ENCODE data around the gene MPRIP. TPM values are rescaled to one million over a fixed set of nuclear protein-coding genes. Genes with fewer than 3 reads are reported as not detected.

The MPRIP gene
- polyA plus RNA-seq, 1 of the 3 experiments (the other 2 are of a cell fraction), result 64.4 TPM

DNA sequence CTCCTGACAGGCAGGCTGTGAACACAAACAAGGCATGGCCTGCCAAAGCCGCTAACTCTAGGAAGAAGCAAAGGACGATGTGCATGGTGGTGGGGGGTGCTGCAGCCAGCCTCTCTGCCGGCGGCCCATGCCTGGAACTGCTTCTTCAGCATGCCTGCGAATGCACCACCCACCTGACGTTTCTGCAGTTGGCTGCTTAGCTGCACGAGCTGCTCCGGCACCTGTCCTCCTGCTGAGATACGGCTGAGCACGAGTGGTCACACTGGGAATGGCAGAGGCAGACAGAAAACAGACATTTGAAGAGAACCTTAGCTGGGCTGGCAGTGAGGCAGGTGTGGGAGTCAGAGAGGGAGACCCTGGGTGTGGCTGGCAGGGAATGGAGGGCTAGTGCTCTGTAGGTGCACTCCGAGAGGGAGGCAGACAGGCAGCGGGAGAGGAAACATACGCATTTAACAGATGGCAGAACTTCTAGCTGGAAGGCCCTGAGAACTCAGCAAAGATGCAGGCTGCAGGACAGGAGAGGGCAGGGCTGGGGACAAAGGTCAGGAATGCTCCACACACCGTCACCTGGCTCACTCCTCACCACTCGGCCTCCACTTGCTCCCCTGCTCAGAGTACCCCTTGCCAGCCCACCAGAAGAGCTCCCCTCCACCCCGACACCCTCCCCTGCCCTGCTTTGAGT lies 189.5 kb downstream of the MPRIP start:
- Histone ChIP-seq H3K9me2 (no peaks in the 10 kb centered on the region), H3K36me3 (replicated peaks in 1 of 2; ENCODE audit: control insufficient read depth in 1 of 2, insufficient read depth in 2 of 2, low read length in 1 of 2) (peaks cover 14 to 33% of the 10 kb centered on the region in 2 experiments), H3K27ac (ENCODE audit: low read depth in 2 of 2, low read length in 1 of 2) (no peak overlapping the region), H3K79me2 (ENCODE audit: insufficient read depth) (peaks cover 45% of the 10 kb centered on the region), H3K9me3 (no peaks in the 10 kb centered on the region), H3F3A (replicated peaks; ENCODE audit: insufficient read depth) (no peaks in the 10 kb centered on the region), H3K9ac (no peak overlapping the region), H2AFZ (ENCODE audit: low read depth) (no peak overlapping the region), H3K4me1 (ENCODE audit: control insufficient read depth in 1 of 2, insufficient read depth in 2 of 2, low read depth in 1 of 2, low read length in 1 of 2) (peaks cover 4 to 12% of the 10 kb centered on the region in 2 experiments; a peak in 3 of 4 replicates), H3K27me3 (ENCODE audit: insufficient read depth) (no peaks in the 10 kb centered on the region), H3K4me2 (no peak overlapping the region), H4K20me1 (ENCODE audit: insufficient read depth) (peaks cover 21% of the 10 kb centered on the region), H3K4me3 (ENCODE audit: low read depth in 2 of 2, low read length in 1 of 2) (no peak overlapping the region)
- ChIA-PET CTCF (interaction anchor here (1.8 kb wide), 1 partner anchor 11 kb away, joined by 5 read pairs; no protein-coding TSS in a partner anchor), POLR2A (no interaction called here)
- TF ChIP-seq RXRA (IDR thresholded peaks at IDR 0.05; ENCODE audit: borderline replicate concordance, low read depth), result no peak
- TF ChIP-seq, protein P1, sequence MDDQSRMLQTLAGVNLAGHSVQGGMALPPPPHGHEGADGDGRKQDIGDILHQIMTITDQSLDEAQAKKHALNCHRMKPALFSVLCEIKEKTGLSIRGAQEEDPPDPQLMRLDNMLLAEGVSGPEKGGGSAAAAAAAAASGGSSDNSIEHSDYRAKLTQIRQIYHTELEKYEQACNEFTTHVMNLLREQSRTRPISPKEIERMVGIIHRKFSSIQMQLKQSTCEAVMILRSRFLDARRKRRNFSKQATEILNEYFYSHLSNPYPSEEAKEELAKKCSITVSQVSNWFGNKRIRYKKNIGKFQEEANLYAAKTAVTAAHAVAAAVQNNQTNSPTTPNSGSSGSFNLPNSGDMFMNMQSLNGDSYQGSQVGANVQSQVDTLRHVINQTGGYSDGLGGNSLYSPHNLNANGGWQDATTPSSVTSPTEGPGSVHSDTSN (IDR thresholded peaks at IDR 0.05), result no peak
- TF ChIP-seq, protein P2, sequence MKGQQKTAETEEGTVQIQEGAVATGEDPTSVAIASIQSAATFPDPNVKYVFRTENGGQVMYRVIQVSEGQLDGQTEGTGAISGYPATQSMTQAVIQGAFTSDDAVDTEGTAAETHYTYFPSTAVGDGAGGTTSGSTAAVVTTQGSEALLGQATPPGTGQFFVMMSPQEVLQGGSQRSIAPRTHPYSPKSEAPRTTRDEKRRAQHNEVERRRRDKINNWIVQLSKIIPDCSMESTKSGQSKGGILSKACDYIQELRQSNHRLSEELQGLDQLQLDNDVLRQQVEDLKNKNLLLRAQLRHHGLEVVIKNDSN (IDR thresholded peaks at IDR 0.05; ENCODE audit: borderline replicate concordance, low read depth), result no peak
- TF ChIP-seq RAD21 (IDR thresholded peaks at IDR 0.05; ENCODE audit: low read length), result no peak
- TF ChIP-seq FOXJ3 (CRISPR knock-in tag; IDR thresholded peaks at IDR 0.05), result no peak
- no peak for TF ChIP-seq SMC3 (IDR thresholded peaks at IDR 0.05; ENCODE audit: low read depth, low read length)
- no peak for TF ChIP-seq NFIC (IDR thresholded peaks at IDR 0.05; ENCODE audit: borderline replicate concordance)
- no peak for TF ChIP-seq YY1 (IDR thresholded peaks at IDR 0.05; ENCODE audit: low read depth)
- TF ChIP-seq, protein P3, sequence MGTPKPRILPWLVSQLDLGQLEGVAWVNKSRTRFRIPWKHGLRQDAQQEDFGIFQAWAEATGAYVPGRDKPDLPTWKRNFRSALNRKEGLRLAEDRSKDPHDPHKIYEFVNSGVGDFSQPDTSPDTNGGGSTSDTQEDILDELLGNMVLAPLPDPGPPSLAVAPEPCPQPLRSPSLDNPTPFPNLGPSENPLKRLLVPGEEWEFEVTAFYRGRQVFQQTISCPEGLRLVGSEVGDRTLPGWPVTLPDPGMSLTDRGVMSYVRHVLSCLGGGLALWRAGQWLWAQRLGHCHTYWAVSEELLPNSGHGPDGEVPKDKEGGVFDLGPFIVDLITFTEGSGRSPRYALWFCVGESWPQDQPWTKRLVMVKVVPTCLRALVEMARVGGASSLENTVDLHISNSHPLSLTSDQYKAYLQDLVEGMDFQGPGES (IDR thresholded peaks at IDR 0.05; ENCODE audit: low read depth, low read length), result no peak
- no peak for TF ChIP-seq GATA2 (CRISPR knock-in tag; IDR thresholded peaks at IDR 0.05)
- TF ChIP-seq FOSL2 (IDR thresholded peaks at IDR 0.05; ENCODE audit: borderline replicate concordance, low read depth), result no peak
- no peak for TF ChIP-seq NRF1 (IDR thresholded peaks at IDR 0.05; ENCODE audit: low read depth, low read length)
- TF ChIP-seq CHD2 (IDR thresholded peaks at IDR 0.05; ENCODE audit: low read length, partially characterized antibody), result no peak
- TF ChIP-seq GABPA (IDR thresholded peaks at IDR 0.05; ENCODE audit: low read depth), result no peak
- no peak for TF ChIP-seq ELF1 (IDR thresholded peaks at IDR 0.05)
- TF ChIP-seq, protein P4, sequence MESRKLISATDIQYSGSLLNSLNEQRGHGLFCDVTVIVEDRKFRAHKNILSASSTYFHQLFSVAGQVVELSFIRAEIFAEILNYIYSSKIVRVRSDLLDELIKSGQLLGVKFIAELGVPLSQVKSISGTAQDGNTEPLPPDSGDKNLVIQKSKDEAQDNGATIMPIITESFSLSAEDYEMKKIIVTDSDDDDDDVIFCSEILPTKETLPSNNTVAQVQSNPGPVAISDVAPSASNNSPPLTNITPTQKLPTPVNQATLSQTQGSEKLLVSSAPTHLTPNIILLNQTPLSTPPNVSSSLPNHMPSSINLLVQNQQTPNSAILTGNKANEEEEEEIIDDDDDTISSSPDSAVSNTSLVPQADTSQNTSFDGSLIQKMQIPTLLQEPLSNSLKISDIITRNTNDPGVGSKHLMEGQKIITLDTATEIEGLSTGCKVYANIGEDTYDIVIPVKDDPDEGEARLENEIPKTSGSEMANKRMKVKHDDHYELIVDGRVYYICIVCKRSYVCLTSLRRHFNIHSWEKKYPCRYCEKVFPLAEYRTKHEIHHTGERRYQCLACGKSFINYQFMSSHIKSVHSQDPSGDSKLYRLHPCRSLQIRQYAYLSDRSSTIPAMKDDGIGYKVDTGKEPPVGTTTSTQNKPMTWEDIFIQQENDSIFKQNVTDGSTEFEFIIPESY (IDR thresholded peaks at IDR 0.05; ENCODE audit: borderline replicate concordance, low read depth), result no peak
- no peak for TF ChIP-seq JUND (IDR thresholded peaks at IDR 0.05)
- TF ChIP-seq TEAD4 (IDR thresholded peaks at IDR 0.05; ENCODE audit: borderline replicate concordance, insufficient read depth), result no peak
- no peak for TF ChIP-seq RCOR1 (IDR thresholded peaks at IDR 0.05; ENCODE audit: low read length)
- DNase-seq, result no peak
- 83% methylated on average over 11 of the region's 16 CpGs for WGBS (ENCODE audit: low lambda C conversion rate)
